GM12801 (cell line): Measurements from ENCODE around the gene TACC3.

Experiments used
- TF ChIP-seq, protein P1 (sequence below): IDR thresholded peaks from one replicate; pipeline ENCODE4 v1.5.1; 2011; ENCODE audit warnings: control low read depth; ENCODE audit not compliant: insufficient read length; ENCODE audit errors: extremely low read depth

Gene TACC3

DNA sequence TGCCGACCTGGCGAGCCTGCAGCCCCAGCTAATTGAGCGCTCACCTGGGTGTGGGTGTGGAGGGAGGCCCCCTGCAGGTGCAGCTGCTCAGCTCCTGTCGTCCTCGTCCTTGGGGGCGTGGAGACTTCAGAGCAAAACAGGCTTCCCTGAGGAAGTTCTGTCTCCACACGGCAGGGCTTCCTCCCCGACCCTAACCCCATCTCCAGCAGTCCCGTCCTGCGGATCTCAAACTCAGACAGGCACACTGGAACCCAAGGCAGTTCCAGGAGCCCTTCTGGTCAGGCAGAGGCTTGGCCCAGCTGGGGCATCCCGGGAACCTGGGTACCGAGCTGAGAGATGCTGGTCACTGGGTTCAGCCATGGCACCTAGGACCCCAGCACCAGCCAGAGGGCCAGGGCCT, 24.4 kb downstream of the TACC3 start:
- TF ChIP-seq, protein P1, sequence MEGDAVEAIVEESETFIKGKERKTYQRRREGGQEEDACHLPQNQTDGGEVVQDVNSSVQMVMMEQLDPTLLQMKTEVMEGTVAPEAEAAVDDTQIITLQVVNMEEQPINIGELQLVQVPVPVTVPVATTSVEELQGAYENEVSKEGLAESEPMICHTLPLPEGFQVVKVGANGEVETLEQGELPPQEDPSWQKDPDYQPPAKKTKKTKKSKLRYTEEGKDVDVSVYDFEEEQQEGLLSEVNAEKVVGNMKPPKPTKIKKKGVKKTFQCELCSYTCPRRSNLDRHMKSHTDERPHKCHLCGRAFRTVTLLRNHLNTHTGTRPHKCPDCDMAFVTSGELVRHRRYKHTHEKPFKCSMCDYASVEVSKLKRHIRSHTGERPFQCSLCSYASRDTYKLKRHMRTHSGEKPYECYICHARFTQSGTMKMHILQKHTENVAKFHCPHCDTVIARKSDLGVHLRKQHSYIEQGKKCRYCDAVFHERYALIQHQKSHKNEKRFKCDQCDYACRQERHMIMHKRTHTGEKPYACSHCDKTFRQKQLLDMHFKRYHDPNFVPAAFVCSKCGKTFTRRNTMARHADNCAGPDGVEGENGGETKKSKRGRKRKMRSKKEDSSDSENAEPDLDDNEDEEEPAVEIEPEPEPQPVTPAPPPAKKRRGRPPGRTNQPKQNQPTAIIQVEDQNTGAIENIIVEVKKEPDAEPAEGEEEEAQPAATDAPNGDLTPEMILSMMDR: no peak

DNA sequence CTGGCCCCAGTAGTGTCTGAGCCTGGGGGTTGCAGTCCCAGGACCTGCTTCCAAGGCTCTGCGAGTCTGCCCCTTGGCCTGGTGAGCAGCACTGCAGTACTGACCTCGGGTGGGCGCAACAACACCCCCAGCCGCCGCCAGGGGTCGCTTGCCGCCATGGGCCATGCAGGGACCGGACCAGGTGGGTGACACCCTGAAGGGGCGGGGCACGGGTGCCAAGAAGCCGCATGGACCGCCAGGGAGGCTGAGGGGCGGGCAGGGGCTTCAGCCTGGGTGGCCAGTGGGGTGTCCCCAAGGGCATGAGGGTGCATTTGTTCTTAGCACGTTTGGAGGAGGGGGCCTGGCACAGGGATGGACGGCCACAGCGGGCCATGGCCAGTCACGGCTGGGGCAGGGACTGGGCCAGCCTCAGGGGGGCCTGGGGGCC, 25.0 kb downstream of the TACC3 start:
- TF ChIP-seq, protein P1: no peak

DNA sequence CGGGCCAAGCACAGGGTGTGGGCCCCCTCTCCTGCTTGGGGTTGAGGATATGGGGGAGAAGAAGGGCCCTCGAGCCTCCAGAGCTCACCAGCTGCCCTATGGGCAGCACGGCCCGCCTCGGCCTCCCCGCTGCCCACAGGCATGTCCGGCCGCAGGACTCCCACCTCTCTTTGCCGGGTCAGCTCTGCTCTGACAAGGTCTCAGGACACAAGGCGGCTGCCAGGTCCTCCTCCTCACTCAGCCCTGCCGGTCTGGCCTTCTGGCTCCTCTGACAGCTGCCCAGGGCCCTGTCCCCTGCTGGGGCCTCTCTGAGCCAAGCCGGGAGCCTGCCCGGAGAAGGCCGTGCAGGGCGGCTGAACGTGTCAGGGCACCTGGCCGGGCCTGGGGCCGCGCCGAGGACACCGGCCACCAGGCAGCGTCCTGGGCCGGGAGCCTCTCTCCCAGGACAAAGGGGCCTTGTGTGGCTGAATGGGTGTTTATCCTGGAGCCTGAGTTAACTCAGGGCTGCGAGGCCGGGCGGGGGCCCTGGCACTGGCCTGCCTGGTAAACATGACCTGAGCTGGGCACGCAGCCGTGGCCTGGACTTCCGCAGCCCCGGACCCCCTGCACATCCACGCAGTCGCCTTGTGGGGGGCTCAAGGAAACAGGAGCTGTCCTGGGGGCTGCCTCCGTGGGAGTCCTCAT, 25.7 kb downstream of the TACC3 start:
- TF ChIP-seq, protein P1: no peak

- TF ChIP-seq, protein P1: no peak
Observed at GRCh38 chr4:1747603-1747967, 26.3 kb downstream of the TACC3 start.

- TF ChIP-seq, protein P1: no peak
Observed at GRCh38 chr4:1748465-1748995, 27.2 kb downstream of the TACC3 start.

- TF ChIP-seq, protein P1: no peak
Observed at GRCh38 chr4:1749370-1749769, 28.0 kb downstream of the TACC3 start.

DNA sequence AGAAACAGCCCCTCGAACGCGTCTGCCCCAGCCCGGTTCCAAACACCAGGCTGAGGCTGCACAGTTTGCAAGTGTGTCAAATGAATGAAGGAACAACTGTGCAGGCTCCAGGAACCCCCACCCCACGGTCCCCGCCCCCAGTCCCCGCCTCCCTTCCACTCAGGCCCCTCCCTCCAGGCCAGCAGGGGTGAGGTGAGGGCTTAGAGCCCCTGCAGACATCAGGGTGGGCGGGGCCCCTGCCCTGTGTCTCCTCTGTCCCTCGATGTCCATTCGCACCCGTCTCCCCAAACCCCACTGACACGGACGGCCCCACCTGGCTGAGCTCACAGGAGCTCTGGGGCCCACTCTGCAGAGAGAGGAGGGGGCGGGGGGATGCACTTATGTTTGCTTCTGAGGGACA, 28.5 kb downstream of the TACC3 start:
- TF ChIP-seq, protein P1: no peak
